Large intestine (tissue), 3 donors: Measurements from ENCODE around the gene PLPP3. TPM values are rescaled to one million over a fixed set of nuclear protein-coding genes. Genes with fewer than 3 reads are reported as not detected.

ENCODE experiments used
- DNase-seq, 2 donors: peaks; one replicate each; pipeline versions ENCODE4 v3.0.0 to v3.0.0-alpha.2; 2013
- H3K27ac ChIP-seq: one replicate; pipeline ENCODE4 v1.5.1; 2013; ENCODE audit warnings: low read length
- H3K27me3 ChIP-seq: 2 replicates; pipeline ENCODE4 v1.6.1; 2013; ENCODE audit warnings: low read length; ENCODE audit not compliant: control insufficient read depth, insufficient read depth
- H3K36me3 ChIP-seq: 2 replicates; pipeline ENCODE4 v1.6.1; 2013; ENCODE audit warnings: low read length; ENCODE audit not compliant: control insufficient read depth, insufficient read depth
- H3K4me1 ChIP-seq: one replicate; pipeline ENCODE4 v1.6.1; 2013; ENCODE audit warnings: low read length; ENCODE audit not compliant: control insufficient read depth, insufficient read depth
- H3K4me3 ChIP-seq: one replicate; pipeline ENCODE4 v1.5.1; 2013; ENCODE audit warnings: low read length
- H3K9me3 ChIP-seq: one replicate; pipeline ENCODE4 v1.6.1; 2013; ENCODE audit warnings: mild to moderate bottlenecking, low read depth, low read length, moderate library complexity; ENCODE audit not compliant: control insufficient read depth
- WGBS: methylation state at CpG from one replicate; pipeline ENCODE4 v1.1.5; 2013; ENCODE audit warnings: low lambda C conversion rate; ENCODE audit not compliant: insufficient coverage; 5-methylcytosine and 5-hydroxymethylcytosine counted together
- polyA plus RNA-seq: library from polyadenylated mRNA; unstranded; fragments of 120-200 nt; gene quantifications from one replicate; pipeline ENCODE4 v1.2.1, GENCODE V29; 2013

PLPP3 gene
- polyA plus RNA-seq, 1 donor = 74.8 TPM

DNA sequence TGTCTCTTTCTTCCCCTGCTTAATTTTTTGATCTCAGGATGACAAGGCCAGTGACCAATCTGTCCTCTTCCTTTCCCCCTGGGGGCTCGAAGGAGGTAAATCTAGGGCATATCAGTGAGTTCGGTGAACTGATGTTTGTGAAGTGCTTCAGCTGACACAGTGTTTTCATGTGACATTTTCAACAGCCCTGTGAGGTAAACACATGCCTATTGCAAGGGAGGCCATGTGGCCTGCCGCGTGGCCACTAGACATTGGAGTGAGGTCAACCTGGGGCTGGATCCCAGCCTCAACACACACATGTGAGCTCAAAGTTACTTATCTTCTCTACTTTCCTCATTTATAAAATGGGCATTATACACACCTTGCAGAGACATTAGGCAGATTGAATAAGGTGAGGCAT lies 126.3 kb downstream of the PLPP3 start:
- Histone ChIP-seq H3K4me1 (peaks cover 48% of the 10 kb centered on the region), H3K27me3 (no peaks in the 10 kb centered on the region), H3K27ac (peak overlapping the region; percentile 86), H3K4me3 (no peak overlapping the region), H3K36me3 (no peaks in the 10 kb centered on the region), H3K9me3 (no peaks in the 10 kb centered on the region)
- WGBS = no CpG with 5 or more reads among the region's 4 CpGs
- peak; percentile 69 to 75 for DNase-seq

DNA sequence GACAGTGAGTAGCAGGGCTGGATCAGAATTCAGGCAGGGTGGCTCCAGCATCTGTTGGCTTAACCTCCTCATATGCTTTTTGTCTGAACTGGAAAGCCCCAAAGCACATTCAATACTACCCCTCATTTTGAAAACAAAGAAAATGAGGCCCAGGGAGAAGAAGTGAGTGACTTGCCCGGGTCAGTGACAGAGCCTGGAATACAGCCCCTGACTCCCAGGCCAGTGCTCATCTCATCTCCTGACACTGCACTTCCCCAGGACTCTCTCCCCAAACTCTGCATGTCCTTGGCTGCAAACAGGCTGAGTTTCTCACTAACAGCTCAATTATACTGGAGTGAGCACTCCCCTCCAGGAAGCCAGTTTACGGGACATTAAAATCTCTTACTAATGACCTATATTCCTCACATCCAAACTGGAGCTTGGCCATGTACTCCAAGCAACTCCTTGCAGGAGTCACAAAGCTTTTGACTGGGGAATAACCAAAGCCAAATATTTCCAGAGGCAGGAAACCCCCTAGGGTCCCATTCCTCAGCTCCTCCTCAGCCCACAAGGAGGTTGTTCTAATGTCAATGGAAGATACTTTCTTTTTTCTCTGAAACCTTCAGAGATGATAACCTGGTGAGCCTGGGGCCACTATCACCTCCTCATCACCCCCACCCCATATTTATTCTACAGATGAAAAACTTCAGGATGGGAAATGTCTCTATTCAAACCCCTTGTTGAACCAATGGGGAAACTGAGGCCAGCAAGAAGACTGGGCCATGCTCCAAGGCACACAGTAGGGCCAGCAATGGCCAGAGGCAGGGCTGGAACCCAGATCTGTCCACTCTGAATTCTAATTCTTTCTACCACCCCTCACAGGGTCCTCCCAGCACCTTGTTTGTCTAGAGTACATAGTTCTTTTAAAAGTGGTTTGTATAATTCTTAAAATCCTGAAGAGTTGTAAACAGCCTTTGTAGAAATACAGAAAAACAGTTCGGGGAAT lies 127.0 kb downstream of the PLPP3 start:
- Histone ChIP-seq H3K9me3 (no peaks in the 10 kb centered on the region), H3K27me3 (no peaks in the 10 kb centered on the region), H3K27ac (peak overlapping the region; percentile 86), H3K4me3 (no peak overlapping the region), H3K36me3 (no peaks in the 10 kb centered on the region), H3K4me1 (peaks cover 48% of the 10 kb centered on the region)
- no peak for DNase-seq
- WGBS = 60% methylated on average over 1 of the region's 3 CpGs

- Histone ChIP-seq H3K27me3 (no peaks in the 10 kb centered on the region), H3K4me3 (no peak overlapping the region), H3K36me3 (no peaks in the 10 kb centered on the region), H3K9me3 (no peaks in the 10 kb centered on the region), H3K4me1 (peaks cover 48% of the 10 kb centered on the region), H3K27ac (peak overlapping the region; percentile 86)
- no CpG with 5 or more reads among the region's 5 CpGs for WGBS
- DNase-seq = peak; percentile 94
Measured at GRCh38 chr1:56451491-56451890, 127.9 kb downstream of the PLPP3 start.

- Histone ChIP-seq H3K4me1 (peaks cover 48% of the 10 kb centered on the region), H3K36me3 (no peaks in the 10 kb centered on the region), H3K27me3 (no peaks in the 10 kb centered on the region), H3K4me3 (no peak overlapping the region), H3K9me3 (no peaks in the 10 kb centered on the region), H3K27ac (peak overlapping the region; percentile 86)
- WGBS = no CpG with 5 or more reads among the region's 4 CpGs
- DNase-seq = peak; percentile 57 to 76
Measured at GRCh38 chr1:56450004-56450666, 129.2 kb downstream of the PLPP3 start.

- H3K4me1 ChIP-seq = peaks cover 47% of the 10 kb centered on the region
- no peak overlapping the region for H3K27ac ChIP-seq
- WGBS = 80% methylated on average over 1 of the region's 12 CpGs
- no peaks in the 10 kb centered on the region for H3K9me3 ChIP-seq
- no peaks in the 10 kb centered on the region for H3K27me3 ChIP-seq
- H3K4me3 ChIP-seq = no peak overlapping the region
- DNase-seq = peak; percentile 68 to 80
- no peaks in the 10 kb centered on the region for H3K36me3 ChIP-seq
Measured at GRCh38 chr1:56448529-56449300, 130.6 kb downstream of the PLPP3 start.

GRCh38 chr1:56447823-56448222 lies 131.5 kb downstream of the PLPP3 start:
- Histone ChIP-seq H3K4me3 (no peak overlapping the region), H3K36me3 (no peaks in the 10 kb centered on the region), H3K4me1 (peaks cover 39% of the 10 kb centered on the region), H3K27ac (no peak overlapping the region), H3K9me3 (no peaks in the 10 kb centered on the region), H3K27me3 (no peaks in the 10 kb centered on the region)
- WGBS = no CpG with 5 or more reads among the region's 2 CpGs
- no peak for DNase-seq

GRCh38 chr1:56446531-56447098 lies 132.7 kb downstream of the PLPP3 start:
- no peak for DNase-seq

DNA sequence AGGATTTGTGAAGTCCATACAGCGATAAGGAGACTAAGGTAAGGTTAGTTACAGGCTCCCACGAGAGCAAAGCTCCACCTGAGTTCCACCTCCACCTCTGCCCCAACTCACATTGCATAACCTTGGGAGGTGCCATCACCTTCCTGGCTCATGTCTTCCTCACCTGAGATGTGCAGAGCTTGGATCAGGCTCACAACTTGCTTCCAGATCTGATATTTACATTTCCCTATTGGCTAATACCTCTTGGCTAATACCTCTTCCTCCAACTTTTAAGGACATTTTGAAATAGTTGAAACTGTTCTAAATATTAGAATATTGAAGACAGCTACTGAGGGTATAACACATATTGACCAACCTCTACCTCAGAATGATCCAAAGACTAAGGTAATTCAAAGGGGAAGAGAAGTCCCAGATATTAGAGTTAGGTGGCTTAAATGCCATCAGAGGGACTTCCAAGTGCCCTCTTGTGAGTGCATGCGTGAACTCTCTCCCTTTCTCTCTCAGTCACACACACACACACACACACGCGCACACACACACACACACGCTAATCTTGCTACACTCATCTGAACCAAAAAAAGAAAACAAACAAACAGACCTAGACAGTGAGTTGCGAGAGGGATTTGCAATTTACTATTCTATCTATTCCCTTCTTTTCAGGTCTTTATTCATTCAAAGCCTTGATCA lies 134.3 kb downstream of the PLPP3 start:
- no peaks in the 10 kb centered on the region for H3K36me3 ChIP-seq
- H3K27ac ChIP-seq = no peak overlapping the region
- H3K4me3 ChIP-seq = no peak overlapping the region
- H3K27me3 ChIP-seq = no peaks in the 10 kb centered on the region
- WGBS = no CpG with 5 or more reads among the region's 7 CpGs
- H3K4me1 ChIP-seq = peaks cover 13% of the 10 kb centered on the region
- no peaks in the 10 kb centered on the region for H3K9me3 ChIP-seq
- no peak for DNase-seq

More at GRCh38 chr1:56446531-56447098, 132.7 kb downstream of the PLPP3 start:
- Histone ChIP-seq H3K36me3 (no peaks in the 10 kb centered on the region), H3K27me3 (no peaks in the 10 kb centered on the region), H3K9me3 (no peaks in the 10 kb centered on the region), H3K4me3 (no peak overlapping the region), H3K4me1 (peaks cover 27% of the 10 kb centered on the region), H3K27ac (no peak overlapping the region)
- no CpG with 5 or more reads among the region's 5 CpGs for WGBS
